AG10803 (cell line): ENCODE results near the gene SSBP3.

Source experiments
- DNase-seq: peaks from one replicate; pipeline ENCODE4 v3.0.0; 2010; ENCODE audit warnings: low read depth
- H3K4me3 ChIP-seq: 2 replicates; pipeline ENCODE4 v1.5.1; 2011; ENCODE audit warnings: mild to moderate bottlenecking, low read length, control low read depth
- CTCF ChIP-seq: conservative IDR thresholded peaks from 2 replicates; pipeline ENCODE4 v1.5.1; 2011; ENCODE audit warnings: mild to moderate bottlenecking, low read length, control low read depth, inconsistent platforms

The SSBP3 gene

GRCh38 chr1:54265659-54266058 lies 140.5 kb downstream of the SSBP3 start:
- TF ChIP-seq CTCF: no peak
- no peak overlapping the region for H3K4me3 ChIP-seq
- DNase-seq: no peak

- DNase-seq: no peak
- no peak for TF ChIP-seq CTCF
- no peak overlapping the region for H3K4me3 ChIP-seq
These were observed 141.1 kb downstream of the SSBP3 start for GRCh38 chr1:54265126-54265525.

GRCh38 chr1:54263601-54264226 lies 142.5 kb downstream of the SSBP3 start:
- no peak overlapping the region for H3K4me3 ChIP-seq
- TF ChIP-seq CTCF: no peak
- DNase-seq: no peak

- no peak overlapping the region for H3K4me3 ChIP-seq
- TF ChIP-seq CTCF: no peak
These were observed 143.9 kb downstream of the SSBP3 start for GRCh38 chr1:54262244-54262643.

GRCh38 chr1:54260810-54261209 lies 145.4 kb downstream of the SSBP3 start:
- DNase-seq: no peak
- no peak overlapping the region for H3K4me3 ChIP-seq
- TF ChIP-seq CTCF: no peak

More at GRCh38 chr1:54262244-54262643, 143.9 kb downstream of the SSBP3 start:
- no peak for DNase-seq

GRCh38 chr1:54259546-54260140 lies 146.6 kb downstream of the SSBP3 start:
- TF ChIP-seq CTCF: no peak
- DNase-seq: no peak
- H3K4me3 ChIP-seq: no peak overlapping the region

GRCh38 chr1:54257876-54258275 lies 148.3 kb downstream of the SSBP3 start:
- H3K4me3 ChIP-seq: no peak overlapping the region
- no peak for TF ChIP-seq CTCF
- DNase-seq: no peak
